H9 (cell line): ENCODE results near the gene FCN1. TPM values are rescaled to one million over a fixed set of nuclear protein-coding genes. Genes with fewer than 3 reads are reported as not detected.

ENCODE experiments used
- DNase-seq: peaks from one replicate; pipeline ENCODE4 v3.0.0-alpha.2; 2017
- H2AFZ ChIP-seq: one replicate; pipeline ENCODE4 v1.6.1; 2013; ENCODE audit warnings: mild to moderate bottlenecking, low read length, control low read depth, moderate library complexity
- H2AK5ac ChIP-seq: 2 replicates; pipeline ENCODE4 v1.6.1; 2013; ENCODE audit warnings: low read length, control low read depth, mixed read lengths; ENCODE audit not compliant: insufficient read length
- H2BK120ac ChIP-seq: one replicate; pipeline ENCODE4 v1.6.1; 2013; ENCODE audit warnings: low read depth, mild to moderate bottlenecking, low read length, control low read depth, inconsistent platforms; ENCODE audit not compliant: poor library complexity, severe bottlenecking
- H2BK12ac ChIP-seq: 2 replicates; pipeline ENCODE4 v1.6.1; 2013; ENCODE audit warnings: low read length, control low read depth, mixed read lengths, low read depth; ENCODE audit not compliant: insufficient read length
- H2BK15ac ChIP-seq: 2 replicates; pipeline ENCODE4 v1.6.1; 2013; ENCODE audit warnings: low read depth, low read length, control low read depth
- H2BK20ac ChIP-seq: one replicate; pipeline ENCODE4 v1.6.1; 2013; ENCODE audit warnings: low read depth, mild to moderate bottlenecking, low read length, control low read depth, inconsistent platforms; ENCODE audit not compliant: poor library complexity, severe bottlenecking
- H2BK5ac ChIP-seq: 2 replicates; pipeline ENCODE4 v1.6.1; 2013; ENCODE audit warnings: low read length, control low read depth, mixed read lengths; ENCODE audit not compliant: insufficient read length
- H3K14ac ChIP-seq: 2 replicates; pipeline ENCODE4 v1.6.1; 2013; ENCODE audit warnings: low read length, control low read depth; ENCODE audit not compliant: insufficient read depth
- H3K18ac ChIP-seq: 2 replicates; pipeline ENCODE4 v1.6.1; 2013; ENCODE audit warnings: low read depth, mild to moderate bottlenecking, mixed read lengths, low read length, control low read depth; ENCODE audit not compliant: insufficient read length
- H3K23ac ChIP-seq: 2 replicates; pipeline ENCODE4 v1.6.1; 2013; ENCODE audit warnings: low read length, control low read depth, mixed read lengths, low read depth; ENCODE audit not compliant: insufficient read length
- H3K23me2 ChIP-seq: 2 replicates; pipeline ENCODE4 v1.6.1; 2013; ENCODE audit warnings: low read depth, mild to moderate bottlenecking, mixed read lengths, low read length, control low read depth; ENCODE audit not compliant: insufficient read length, poor library complexity, severe bottlenecking
- H3K27ac ChIP-seq: 2 replicates; pipeline ENCODE4 v1.5.1; 2013; ENCODE audit warnings: low read length, control low read depth, mixed read lengths, low read depth; ENCODE audit not compliant: insufficient read length
- H3K27me3 ChIP-seq: 2 replicates; pipeline ENCODE4 v1.6.1; 2013; ENCODE audit warnings: low read length, control low read depth, inconsistent platforms; ENCODE audit not compliant: insufficient read depth
- H3K4ac ChIP-seq: 2 replicates; pipeline ENCODE4 v1.6.1; 2013; ENCODE audit warnings: low read depth, mild to moderate bottlenecking, control low read depth, inconsistent platforms, low read length, moderate library complexity
- H3K4me1 ChIP-seq: 2 replicates; pipeline ENCODE4 v1.6.1; 2013; ENCODE audit warnings: low read length, control low read depth, inconsistent platforms; ENCODE audit not compliant: insufficient read depth
- H3K4me2 ChIP-seq: 2 replicates; pipeline ENCODE4 v1.6.1; 2013; ENCODE audit warnings: low read length, control low read depth, mixed read lengths; ENCODE audit not compliant: insufficient read length, insufficient read depth
- H3K56ac ChIP-seq: 2 replicates; pipeline ENCODE4 v1.6.1; 2013; ENCODE audit warnings: low read depth, mild to moderate bottlenecking, mixed read lengths, low read length, control low read depth; ENCODE audit not compliant: insufficient read length
- H3K79me1 ChIP-seq: 2 replicates; pipeline ENCODE4 v1.6.1; 2013; ENCODE audit warnings: low read depth, mild to moderate bottlenecking, moderate library complexity, low read length, control low read depth, inconsistent platforms; ENCODE audit not compliant: insufficient read depth, poor library complexity, severe bottlenecking
- H3K79me2 ChIP-seq: 2 replicates; pipeline ENCODE4 v1.6.1; 2013; ENCODE audit warnings: low read length, control low read depth, inconsistent platforms; ENCODE audit not compliant: insufficient read depth
- H3K9ac ChIP-seq: 2 replicates; pipeline ENCODE4 v1.6.1; 2013; ENCODE audit warnings: low read length, control low read depth, mixed read lengths; ENCODE audit not compliant: insufficient read length; ENCODE audit errors: extremely low read depth
- H3K9me3 ChIP-seq: one replicate; pipeline ENCODE4 v1.6.1; 2013; ENCODE audit warnings: low read depth, low read length, inconsistent platforms; ENCODE audit not compliant: control insufficient read depth
- H3T11ph ChIP-seq: one replicate; pipeline ENCODE4 v1.6.1; 2013; ENCODE audit warnings: mild to moderate bottlenecking, low read length, control low read depth, inconsistent platforms
- H4K20me1 ChIP-seq: one replicate; pipeline ENCODE4 v1.6.1; 2013; ENCODE audit not compliant: control insufficient read depth, insufficient read length, insufficient read depth
- H4K5ac ChIP-seq: 2 replicates; pipeline ENCODE4 v1.6.1; 2013; ENCODE audit warnings: low read depth, mild to moderate bottlenecking, mixed read lengths, low read length, control low read depth; ENCODE audit not compliant: insufficient read length
- H4K8ac ChIP-seq: replicated peaks from 2 replicates; pipeline ENCODE4 v1.6.1; 2013; ENCODE audit warnings: low read length, control low read depth, mixed read lengths, low read depth; ENCODE audit not compliant: insufficient read length
- H4K91ac ChIP-seq: 2 replicates; pipeline ENCODE4 v1.6.1; 2013; ENCODE audit warnings: low read depth, mild to moderate bottlenecking, moderate library complexity, mixed read lengths, low read length, control low read depth; ENCODE audit not compliant: insufficient read length
- H3K27ac Mint-ChIP-seq, 3 experiments: 2 replicates in 2 of 3; 3 replicates in 1 of 3; pipeline ENCODE4 v1.8.0; 2020 to 2021; ENCODE audit warnings: mixed read lengths in 3 of 3, mild to moderate bottlenecking in 1 of 3, moderate library complexity in 1 of 3
- H3K27me3 Mint-ChIP-seq: 2 replicates; pipeline ENCODE4 v1.8.0; 2021; ENCODE audit warnings: low read depth, mild to moderate bottlenecking, moderate library complexity, mixed read lengths
- H3K36me3 Mint-ChIP-seq, 3 experiments: 2 replicates in 2 of 3; 3 replicates in 1 of 3; pipeline ENCODE4 v1.8.0; 2020 to 2021; ENCODE audit warnings: low read depth in 3 of 3, mixed read lengths in 3 of 3; ENCODE audit not compliant: insufficient read depth in 1 of 3
- H3K4me1 Mint-ChIP-seq, 2 experiments: 2 replicates each; pipeline ENCODE4 v1.8.0; 2020; ENCODE audit warnings: mixed read lengths in 2 of 2
- H3K4me3 Mint-ChIP-seq, 2 experiments: 2 replicates in 1 of 2; 3 replicates in 1 of 2; pipeline ENCODE4 v1.8.0; 2020 to 2021; ENCODE audit warnings: mild to moderate bottlenecking in 2 of 2, mixed read lengths in 2 of 2, moderate library complexity in 1 of 2
- H3K9me3 Mint-ChIP-seq, 2 experiments: 2 replicates in 1 of 2; 3 replicates in 1 of 2; pipeline ENCODE4 v1.8.0; 2020; ENCODE audit warnings: mild to moderate bottlenecking in 2 of 2, mixed read lengths in 2 of 2, moderate library complexity in 1 of 2
- WGBS: extraction: QIAGEN DNeasy Blood & Tissue Kit; methylation state at CpG from one replicate; pipeline ENCODE4 v1.1.7; 2013; ENCODE audit warnings: missing lambda C conversion rate, low lambda C conversion rate, mixed read lengths; ENCODE audit not compliant: insufficient read length; ENCODE audit errors: extremely low coverage; 5-methylcytosine and 5-hydroxymethylcytosine counted together
- total RNA-seq: library from RNA; stranded (reverse); gene quantifications from 2 replicates; pipeline ENCODE4 v1.2.1, GENCODE V29; 2021
- TF ChIP-seq, protein P1 (sequence below): fragments of 200-600 bp; sonication (generic); conservative IDR thresholded peaks from 3 replicates; pipeline ENCODE4 v1.8.0; 2021; ENCODE audit warnings: antibody characterized with exemption, mild to moderate bottlenecking

FCN1 gene
- total RNA-seq, 1 experiment from 2014 or later: not detected

DNA sequence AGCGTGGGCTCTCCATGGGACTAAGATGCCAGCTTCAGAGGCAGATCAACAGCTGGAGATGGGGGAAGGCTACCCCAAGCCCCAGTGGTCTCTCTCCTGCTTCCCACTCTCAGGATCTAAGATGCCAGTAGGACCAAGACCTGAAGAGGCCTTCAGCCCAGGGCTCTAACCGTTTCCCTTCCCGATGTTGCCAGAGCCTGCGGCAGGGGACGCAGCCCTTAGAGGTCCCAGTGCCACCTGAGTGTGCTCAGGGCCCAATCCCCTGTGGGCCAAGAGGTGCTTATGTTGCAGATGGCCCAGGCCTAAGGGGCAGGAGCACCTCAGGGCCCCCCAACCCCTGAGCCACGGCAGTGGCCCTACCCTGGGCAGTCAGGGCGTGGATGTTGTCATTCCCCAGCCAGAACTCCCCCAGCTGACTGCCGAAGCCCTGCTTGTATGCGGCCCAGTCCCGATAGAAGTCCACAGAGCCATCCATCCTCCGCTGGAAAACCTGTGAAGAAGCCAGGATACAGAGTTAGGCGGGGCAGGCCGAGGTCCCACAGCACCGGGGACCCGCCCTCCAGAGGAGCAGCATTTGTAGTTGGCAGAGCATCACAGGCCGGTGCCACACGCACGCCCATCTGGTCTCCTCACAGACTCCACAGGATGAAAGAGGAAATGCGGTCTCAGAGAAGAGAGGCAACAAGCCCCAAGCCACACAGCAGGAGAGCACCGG, 5.4 kb downstream of the FCN1 start:
- Histone ChIP-seq H2BK120ac (no peak overlapping the region), H3K9ac (no peak overlapping the region), H3K56ac (no peak overlapping the region), H3K18ac (no peak overlapping the region), H4K91ac (no peak overlapping the region), H3K23me2 (no peaks in the 10 kb centered on the region), H2BK20ac (no peak overlapping the region), H4K20me1 (no peaks in the 10 kb centered on the region), H3K27ac (no peak overlapping the region), H2BK12ac (no peak overlapping the region), H2AFZ (no peak overlapping the region), H3K79me2 (no peaks in the 10 kb centered on the region), H4K8ac (no peak overlapping the region), H3K4me1 (no peaks in the 10 kb centered on the region), H3K79me1 (no peaks in the 10 kb centered on the region), H2AK5ac (no peak overlapping the region), H3K14ac (no peak overlapping the region), H3T11ph (no peak overlapping the region), H3K9me3 (no peaks in the 10 kb centered on the region), H3K4me2 (no peak overlapping the region), H4K5ac (no peak overlapping the region), H2BK5ac (no peak overlapping the region), H2BK15ac (no peak overlapping the region), H3K23ac (no peak overlapping the region), H3K27me3 (no peaks in the 10 kb centered on the region), H3K4ac (no peak overlapping the region)
- H3K4me1 Mint-ChIP-seq: no peaks in the 10 kb centered on the region
- no peaks in the 10 kb centered on the region for H3K9me3 Mint-ChIP-seq
- H3K36me3 Mint-ChIP-seq: no peaks in the 10 kb centered on the region
- TF ChIP-seq, protein P1, sequence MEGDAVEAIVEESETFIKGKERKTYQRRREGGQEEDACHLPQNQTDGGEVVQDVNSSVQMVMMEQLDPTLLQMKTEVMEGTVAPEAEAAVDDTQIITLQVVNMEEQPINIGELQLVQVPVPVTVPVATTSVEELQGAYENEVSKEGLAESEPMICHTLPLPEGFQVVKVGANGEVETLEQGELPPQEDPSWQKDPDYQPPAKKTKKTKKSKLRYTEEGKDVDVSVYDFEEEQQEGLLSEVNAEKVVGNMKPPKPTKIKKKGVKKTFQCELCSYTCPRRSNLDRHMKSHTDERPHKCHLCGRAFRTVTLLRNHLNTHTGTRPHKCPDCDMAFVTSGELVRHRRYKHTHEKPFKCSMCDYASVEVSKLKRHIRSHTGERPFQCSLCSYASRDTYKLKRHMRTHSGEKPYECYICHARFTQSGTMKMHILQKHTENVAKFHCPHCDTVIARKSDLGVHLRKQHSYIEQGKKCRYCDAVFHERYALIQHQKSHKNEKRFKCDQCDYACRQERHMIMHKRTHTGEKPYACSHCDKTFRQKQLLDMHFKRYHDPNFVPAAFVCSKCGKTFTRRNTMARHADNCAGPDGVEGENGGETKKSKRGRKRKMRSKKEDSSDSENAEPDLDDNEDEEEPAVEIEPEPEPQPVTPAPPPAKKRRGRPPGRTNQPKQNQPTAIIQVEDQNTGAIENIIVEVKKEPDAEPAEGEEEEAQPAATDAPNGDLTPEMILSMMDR: no peak
- no peaks in the 10 kb centered on the region; the same call in 1 of the 2 replicates for H3K27me3 Mint-ChIP-seq
- no CpG with 5 or more reads among the region's 20 CpGs for WGBS
- no peak overlapping the region for H3K4me3 Mint-ChIP-seq
- no peak overlapping the region for H3K27ac Mint-ChIP-seq
- DNase-seq: no peak
